Measurements from ENCODE around the gene AGPAT2. TPM values are rescaled to one million over a fixed set of nuclear protein-coding genes. Genes with fewer than 3 reads are reported as not detected.
A peak's percentile ranks its signal among the peaks of the same experiment; 100 is the strongest.
"Not testable (repeated sequence)": the region's sequence is repeated elsewhere in the genome, so short reads cannot be mapped to it uniquely, and the experiment has no call there.

Gene AGPAT2
- total and polyA plus RNA-seq, 5 donors from 2014 or later = 11.0 to 22.1 (median 20.3) TPM

- not testable (repeated sequence) for H3K9me3 ChIP-seq (ENCODE audit: control insufficient read depth in 2 of 2, low read length in 2 of 2); H3K27ac ChIP-seq (ENCODE audit: insufficient read depth, low read length, poor library complexity, severe bottlenecking); H3K9me3 Mint-ChIP-seq; H3K27ac Mint-ChIP-seq; ATAC-seq (ENCODE audit: low read depth in 2 of 2); DNase-seq; H3K36me3 ChIP-seq (ENCODE audit: control insufficient read depth, insufficient read depth, low read length); H3K27me3 ChIP-seq (ENCODE audit: control insufficient read depth, insufficient read depth, low read length); H3K4me3 Mint-ChIP-seq; H3K4me3 ChIP-seq (ENCODE audit: low read depth, low read length); H3K36me3 Mint-ChIP-seq
- peaks cover 21% of the 10 kb centered on the region for H3K27me3 Mint-ChIP-seq
- peaks cover 15% of the 10 kb centered on the region for H3K4me1 ChIP-seq (ENCODE audit: control insufficient read depth, insufficient read depth, low read length, poor library complexity, severe bottlenecking)
- peaks cover 0 to 15% (median 8%) of the 10 kb centered on the region in 4 donors for H3K4me1 Mint-ChIP-seq
Observed at GRCh38 chr9:136704741-136705140, 17.5 kb upstream of the AGPAT2 start.

GRCh38 chr9:136703276-136703860, 16.1 kb upstream of the AGPAT2 start:
- H3K4me1 ChIP-seq (ENCODE audit: control insufficient read depth, insufficient read depth, low read length, poor library complexity, severe bottlenecking) = peaks cover 15% of the 10 kb centered on the region
- H3K36me3 ChIP-seq (ENCODE audit: control insufficient read depth, insufficient read depth, low read length) = no peaks in the 10 kb centered on the region
- DNase-seq (no peak), ATAC-seq (ENCODE audit: low read depth in 2 of 2) (no peak)
- H3K9me3 ChIP-seq (ENCODE audit: control insufficient read depth in 2 of 2, low read length in 2 of 2) = no peaks in the 10 kb centered on the region
- no peak overlapping the region for H3K27ac Mint-ChIP-seq
- no peaks in the 10 kb centered on the region for H3K27me3 ChIP-seq (ENCODE audit: control insufficient read depth, insufficient read depth, low read length)
- H3K27ac ChIP-seq (ENCODE audit: insufficient read depth, low read length, poor library complexity, severe bottlenecking) = no peak overlapping the region
- peaks cover 0 to 2% (median 0%) of the 10 kb centered on the region in 7 donors for H3K9me3 Mint-ChIP-seq
- H3K36me3 Mint-ChIP-seq = no peaks in the 10 kb centered on the region
- H3K4me3 Mint-ChIP-seq = no peak overlapping the region
- H3K27me3 Mint-ChIP-seq = peaks cover 16% of the 10 kb centered on the region
- no peak overlapping the region for H3K4me3 ChIP-seq (ENCODE audit: low read depth, low read length)
- H3K4me1 Mint-ChIP-seq = peaks cover 0 to 17% (median 8%) of the 10 kb centered on the region in 4 donors

GRCh38 chr9:136701668-136702053, 14.4 kb upstream of the AGPAT2 start:
- no peak overlapping the region for H3K27ac ChIP-seq (ENCODE audit: insufficient read depth, low read length, poor library complexity, severe bottlenecking)
- no peak overlapping the region for H3K4me3 ChIP-seq (ENCODE audit: low read depth, low read length)

GRCh38 chr9:136700959-136701667, 13.9 kb upstream of the AGPAT2 start:
- H3K27me3 Mint-ChIP-seq = peaks cover 14% of the 10 kb centered on the region
- peak overlapping the region in 3 of 4 donors; percentile 76 to 79 (median 79) for H3K4me3 Mint-ChIP-seq
- no peaks in the 10 kb centered on the region for H3K27me3 ChIP-seq (ENCODE audit: control insufficient read depth, insufficient read depth, low read length)

More at GRCh38 chr9:136701668-136702053, 14.4 kb upstream of the AGPAT2 start:
- H3K9me3 ChIP-seq (ENCODE audit: control insufficient read depth in 2 of 2, low read length in 2 of 2) = no peaks in the 10 kb centered on the region
- no peak for ATAC-seq (ENCODE audit: low read depth in 2 of 2)
- peaks cover 15% of the 10 kb centered on the region for H3K4me1 ChIP-seq (ENCODE audit: control insufficient read depth, insufficient read depth, low read length, poor library complexity, severe bottlenecking)
- Mint-ChIP-seq H3K27me3 (peaks cover 16% of the 10 kb centered on the region), H3K4me3 (peak overlapping the region in 3 of 4 donors; percentile 76 to 79 (median 79)), H3K4me1 (peaks cover 0 to 19% (median 9%) of the 10 kb centered on the region in 4 donors), H3K27ac (peak overlapping the region in 2 of 3 donors; percentile 71 to 82), H3K36me3 (no peaks in the 10 kb centered on the region), H3K9me3 (peaks cover 0 to 2% (median 0%) of the 10 kb centered on the region in 7 donors)
- DNase-seq = no peak
- no peaks in the 10 kb centered on the region for H3K27me3 ChIP-seq (ENCODE audit: control insufficient read depth, insufficient read depth, low read length)
- H3K36me3 ChIP-seq (ENCODE audit: control insufficient read depth, insufficient read depth, low read length) = no peaks in the 10 kb centered on the region

GRCh38 chr9:136700304-136700703, 13.0 kb upstream of the AGPAT2 start:
- Mint-ChIP-seq H3K4me3 (peak overlapping the region in 2 of 4 donors; percentile 40 to 76), H3K36me3 (no peaks in the 10 kb centered on the region), H3K9me3 (peaks cover 0 to 2% (median 0%) of the 10 kb centered on the region in 7 donors), H3K4me1 (peaks cover 0 to 19% (median 7%) of the 10 kb centered on the region in 4 donors), H3K27ac (no peak overlapping the region), H3K27me3 (peaks cover 7% of the 10 kb centered on the region)
- H3K4me1 ChIP-seq (ENCODE audit: control insufficient read depth, insufficient read depth, low read length, poor library complexity, severe bottlenecking) = peaks cover 15% of the 10 kb centered on the region
- no peak overlapping the region for H3K4me3 ChIP-seq (ENCODE audit: low read depth, low read length)
- no peaks in the 10 kb centered on the region for H3K9me3 ChIP-seq (ENCODE audit: control insufficient read depth in 2 of 2, low read length in 2 of 2)
- H3K27me3 ChIP-seq (ENCODE audit: control insufficient read depth, insufficient read depth, low read length) = no peaks in the 10 kb centered on the region
- no peak overlapping the region for H3K27ac ChIP-seq (ENCODE audit: insufficient read depth, low read length, poor library complexity, severe bottlenecking)
- ATAC-seq (ENCODE audit: low read depth in 2 of 2) (no peak), DNase-seq (no peak)
- no peaks in the 10 kb centered on the region for H3K36me3 ChIP-seq (ENCODE audit: control insufficient read depth, insufficient read depth, low read length)

More at GRCh38 chr9:136700959-136701667, 13.9 kb upstream of the AGPAT2 start:
- peak; percentile 76 to 77 for ATAC-seq (ENCODE audit: low read depth in 2 of 2)
- Mint-ChIP-seq H3K36me3 (no peaks in the 10 kb centered on the region), H3K4me1 (peaks cover 0 to 19% (median 9%) of the 10 kb centered on the region in 4 donors), H3K27ac (peak overlapping the region; percentile 71 to 94 (median 82)), H3K9me3 (peaks cover 0 to 2% (median 0%) of the 10 kb centered on the region in 7 donors)
- DNase-seq = peak in 2 of 3 donors; percentile 48 to 58
- Histone ChIP-seq H3K36me3 (ENCODE audit: control insufficient read depth, insufficient read depth, low read length) (no peaks in the 10 kb centered on the region), H3K4me3 (ENCODE audit: low read depth, low read length) (peak overlapping the region; percentile 47), H3K9me3 (ENCODE audit: control insufficient read depth in 2 of 2, low read length in 2 of 2) (no peaks in the 10 kb centered on the region), H3K27ac (ENCODE audit: insufficient read depth, low read length, poor library complexity, severe bottlenecking) (no peak overlapping the region), H3K4me1 (ENCODE audit: control insufficient read depth, insufficient read depth, low read length, poor library complexity, severe bottlenecking) (peaks cover 15% of the 10 kb centered on the region)

GRCh38 chr9:136698635-136699246, 11.5 kb upstream of the AGPAT2 start:
- Mint-ChIP-seq H3K9me3 (peaks cover 0 to 2% (median 0%) of the 10 kb centered on the region in 7 donors), H3K4me3 (no peak overlapping the region), H3K36me3 (no peaks in the 10 kb centered on the region), H3K27ac (no peak overlapping the region), H3K27me3 (peaks cover 12% of the 10 kb centered on the region), H3K4me1 (peaks cover 0 to 19% (median 7%) of the 10 kb centered on the region in 4 donors)
- Histone ChIP-seq H3K36me3 (ENCODE audit: control insufficient read depth, insufficient read depth, low read length) (no peaks in the 10 kb centered on the region), H3K4me3 (ENCODE audit: low read depth, low read length) (no peak overlapping the region), H3K4me1 (ENCODE audit: control insufficient read depth, insufficient read depth, low read length, poor library complexity, severe bottlenecking) (peaks cover 15% of the 10 kb centered on the region), H3K27me3 (ENCODE audit: control insufficient read depth, insufficient read depth, low read length) (no peaks in the 10 kb centered on the region), H3K9me3 (ENCODE audit: control insufficient read depth in 2 of 2, low read length in 2 of 2) (no peaks in the 10 kb centered on the region), H3K27ac (ENCODE audit: insufficient read depth, low read length, poor library complexity, severe bottlenecking) (no peak overlapping the region)
- no peak for ATAC-seq (ENCODE audit: low read depth in 2 of 2)
- DNase-seq = no peak

GRCh38 chr9:136697821-136698526, 10.7 kb upstream of the AGPAT2 start:
- Mint-ChIP-seq H3K27me3 (peaks cover 12% of the 10 kb centered on the region), H3K4me1 (peaks cover 0 to 19% (median 7%) of the 10 kb centered on the region in 4 donors), H3K9me3 (peaks cover 0 to 2% (median 0%) of the 10 kb centered on the region in 7 donors), H3K4me3 (peak overlapping the region in 1 of 4 donors; percentile 52), H3K27ac (no peak overlapping the region), H3K36me3 (no peaks in the 10 kb centered on the region)
- Histone ChIP-seq H3K9me3 (ENCODE audit: control insufficient read depth in 2 of 2, low read length in 2 of 2) (no peaks in the 10 kb centered on the region), H3K4me1 (ENCODE audit: control insufficient read depth, insufficient read depth, low read length, poor library complexity, severe bottlenecking) (peaks cover 15% of the 10 kb centered on the region), H3K27ac (ENCODE audit: insufficient read depth, low read length, poor library complexity, severe bottlenecking) (no peak overlapping the region), H3K27me3 (ENCODE audit: control insufficient read depth, insufficient read depth, low read length) (no peaks in the 10 kb centered on the region), H3K36me3 (ENCODE audit: control insufficient read depth, insufficient read depth, low read length) (no peaks in the 10 kb centered on the region), H3K4me3 (ENCODE audit: low read depth, low read length) (no peak overlapping the region)
- ATAC-seq (ENCODE audit: low read depth in 2 of 2) = no peak
- no peak for DNase-seq

All from CD4-positive, CD25-positive, alpha-beta regulatory T cell (primary cell).